ENCODE results near the gene RBM48. TPM values are rescaled to one million over a fixed set of nuclear protein-coding genes. Genes with fewer than 3 reads are reported as not detected.

The RBM48 gene
- polyA plus RNA-seq, 2 of the 4 experiments (the other 2 are of a cell fraction): 7.0 to 7.1 TPM

- no peaks in the 10 kb centered on the region for H3K9me3 ChIP-seq
- WGBS (ENCODE audit: missing lambda C conversion rate): 93% methylated on average over 3 of the region's 3 CpGs
- no peak overlapping the region for H3K4me3 ChIP-seq
- TF ChIP-seq MAFK (IDR thresholded peaks at IDR 0.05; ENCODE audit: partially characterized antibody) (peak; percentile 1), NPAS2 (CRISPR knock-in tag; IDR thresholded peaks at IDR 0.05; ENCODE audit: borderline replicate concordance) (no peak), RNF2 (IDR thresholded peaks at IDR 0.05; ENCODE audit: borderline replicate concordance, low read depth) (no peak), POLR2AphosphoS2 (conservative IDR thresholded peaks at IDR 0.05; ENCODE audit: low read length) (no peak)
- POLR2A ChIA-PET: no interaction called here
- no peak for ATAC-seq
- CTCF ChIA-PET: no interaction called here
- no peaks in the 10 kb centered on the region for H3K4me1 ChIP-seq
- H3K4me2 ChIP-seq: no peak overlapping the region
- H3K27ac ChIP-seq: no peak overlapping the region
- FAIRE-seq: no peak
- DNase-seq (ENCODE audit: low read depth in 1 of 2, low spot score in 1 of 2): no peak
Observed at GRCh38 chr7:92504563-92504962, 24.0 kb upstream of the RBM48 start.

GRCh38 chr7:92506363-92506762 lies 22.2 kb upstream of the RBM48 start:
- Histone ChIP-seq H3K4me2 (no peak overlapping the region), H3K9me3 (no peaks in the 10 kb centered on the region), H3K4me1 (no peaks in the 10 kb centered on the region), H3K4me3 (no peak overlapping the region), H3K27ac (no peak overlapping the region)
- whole genome bisulfite sequencing (ENCODE audit: missing lambda C conversion rate): 69% methylated on average over 2 of the region's 2 CpGs
- ATAC-seq (no peak), DNase-seq (ENCODE audit: low read depth in 1 of 2, low spot score in 1 of 2) (no peak), FAIRE-seq (no peak)
- ChIA-PET CTCF (interaction anchor here (0.6 kb wide), 1 partner anchor 688 kb away, joined by 3 read pairs; no protein-coding TSS in a partner anchor), POLR2A (interaction anchor here (1.1 kb wide), 1 partner anchor 23 kb away, joined by 3 read pairs; the partner anchor contains the start of gene RBM48)
- TF ChIP-seq EHF (CRISPR knock-in tag; IDR thresholded peaks at IDR 0.05): no peak
- TF ChIP-seq MAFK (IDR thresholded peaks at IDR 0.05; ENCODE audit: partially characterized antibody): peak; percentile 77

- no peak for ATAC-seq
- 89% methylated on average over 5 of the region's 5 CpGs for WGBS (ENCODE audit: missing lambda C conversion rate)
- no peak for FAIRE-seq
- peak; percentile 60 for TF ChIP-seq MAFK (IDR thresholded peaks at IDR 0.05; ENCODE audit: partially characterized antibody)
- no peak for TF ChIP-seq JUNB (IDR thresholded peaks at IDR 0.05)
- DNase-seq (ENCODE audit: low read depth in 1 of 2, low spot score in 1 of 2): no peak
- ChIA-PET POLR2A (no interaction called here), CTCF (interaction anchor here (0.6 to 0.7 kb wide), 2 partner anchors 20 to 327 kb away, joined by 3 read pairs; partner anchors contain the start of genes CDK6, PEX1 and RBM48)
- Histone ChIP-seq H3K4me3 (no peak overlapping the region), H3K27ac (no peak overlapping the region), H3K9me3 (no peaks in the 10 kb centered on the region), H3K4me1 (no peaks in the 10 kb centered on the region), H3K4me2 (no peak overlapping the region)
Observed at GRCh38 chr7:92508946-92509345, 19.6 kb upstream of the RBM48 start.

DNA sequence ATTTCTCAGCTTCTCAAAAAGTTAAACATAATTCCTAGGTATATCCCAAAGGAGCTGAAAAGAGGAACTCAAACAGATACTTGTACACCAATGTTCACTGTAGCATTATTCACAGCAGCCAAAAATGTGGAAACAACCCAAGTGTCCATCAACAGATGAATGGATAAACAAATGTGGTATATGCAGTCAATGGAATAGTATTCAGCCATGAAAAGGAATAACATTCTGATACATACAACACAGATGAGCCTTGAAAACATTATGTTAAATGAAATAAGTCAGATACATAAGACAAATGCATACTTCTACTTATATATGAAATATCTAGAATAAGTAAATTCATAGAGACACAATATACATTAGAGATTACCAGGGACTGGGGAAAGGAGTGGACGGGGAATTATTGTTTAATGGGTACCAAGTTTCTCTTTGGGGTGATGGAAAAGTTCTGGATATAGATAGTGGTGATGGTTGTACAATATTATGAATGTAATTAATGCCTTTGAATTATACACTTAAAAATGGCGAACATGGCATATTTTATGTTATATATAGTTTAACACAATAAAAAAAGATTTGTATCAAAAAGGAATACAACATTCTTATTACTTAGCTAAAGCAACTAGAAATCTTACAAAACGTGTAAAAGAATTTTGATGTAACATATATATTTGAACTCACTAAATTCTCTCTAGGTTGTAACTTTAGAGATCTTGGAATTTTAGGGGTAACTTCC lies 15.3 kb upstream of the RBM48 start:
- no peak for TF ChIP-seq FOSL2 (IDR thresholded peaks at IDR 0.05)
- TF ChIP-seq FOSL2 (CRISPR knock-in tag; IDR thresholded peaks at IDR 0.05): no peak
- no peak for TF ChIP-seq MAZ (IDR thresholded peaks at IDR 0.05; ENCODE audit: borderline replicate concordance, low read depth, low read length)
- TF ChIP-seq HOXA7 (CRISPR knock-in tag; IDR thresholded peaks at IDR 0.05): no peak
- POLR2A ChIA-PET: interaction anchor here (1.8 kb wide), 1 partner anchor 15 kb away, joined by 4 read pairs; the partner anchor contains the start of gene RBM48
- FAIRE-seq: no peak
- H3K4me1 ChIP-seq: no peaks in the 10 kb centered on the region
- H3K4me3 ChIP-seq: no peak overlapping the region
- no peak for ATAC-seq
- WGBS (ENCODE audit: missing lambda C conversion rate): 45% methylated on average over 3 of the region's 3 CpGs
- no peak overlapping the region for H3K27ac ChIP-seq
- no peak overlapping the region for H3K4me2 ChIP-seq
- H3K9me3 ChIP-seq: no peaks in the 10 kb centered on the region
- CTCF ChIA-PET: interaction anchor here (1.1 kb wide), 1 partner anchor 15 kb away, joined by 5 read pairs; the partner anchor contains the start of genes PEX1 and RBM48
- no peak for DNase-seq (ENCODE audit: low read depth in 1 of 2, low spot score in 1 of 2)

DNA sequence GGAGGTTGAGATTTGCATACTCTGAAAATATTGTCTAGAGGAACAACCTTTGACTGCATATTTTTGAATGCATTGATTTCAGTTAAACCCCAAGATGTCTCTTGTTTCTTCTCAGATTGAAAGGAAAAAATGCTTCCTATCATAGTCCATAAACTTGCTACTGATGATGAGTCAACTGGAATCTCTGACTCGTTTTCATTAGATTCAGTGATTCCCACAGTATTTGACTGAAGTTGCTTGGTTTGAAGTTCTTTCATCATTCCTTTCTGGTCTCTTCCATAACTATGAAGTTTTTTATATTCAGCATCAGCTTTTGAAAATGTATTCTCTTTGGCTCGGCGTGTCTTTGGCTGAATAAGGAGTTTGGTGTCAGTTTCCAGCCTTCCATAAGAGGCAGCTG lies 11.0 kb upstream of the RBM48 start:
- CTCF ChIA-PET: no interaction called here
- Histone ChIP-seq H3K4me1 (no peaks in the 10 kb centered on the region), H3K27ac (no peak overlapping the region), H3K4me2 (no peak overlapping the region), H3K9me3 (no peaks in the 10 kb centered on the region), H3K4me3 (no peak overlapping the region)
- ATAC-seq (no peak), FAIRE-seq (no peak), DNase-seq (ENCODE audit: low read depth in 1 of 2, low spot score in 1 of 2) (no peak)
- POLR2A ChIA-PET: interaction anchor here (1.4 kb wide), 1 partner anchor 11 kb away, joined by 12 read pairs; the partner anchor contains the start of genes PEX1 and RBM48
- WGBS (ENCODE audit: missing lambda C conversion rate): 81% methylated on average over 3 of the region's 3 CpGs
- TF ChIP-seq HOXB13 (CRISPR knock-in tag; IDR thresholded peaks at IDR 0.05; ENCODE audit: low read depth) (no peak), ATOH8 (CRISPR knock-in tag; IDR thresholded peaks at IDR 0.05; ENCODE audit: low read depth) (no peak), ESRRA (IDR thresholded peaks at IDR 0.05; ENCODE audit: borderline replicate concordance, low read length) (no peak), EHMT2 (IDR thresholded peaks at IDR 0.05; ENCODE audit: low read depth) (no peak), NR3C1 (IDR thresholded peaks at IDR 0.05) (no peak), MYC (IDR thresholded peaks at IDR 0.05; ENCODE audit: borderline replicate concordance, low read length) (no peak)
